Osteoblast (primary cell): Measurements from ENCODE around the gene LRRC25. TPM values are rescaled to one million over a fixed set of nuclear protein-coding genes. Genes with fewer than 3 reads are reported as not detected.

Source experiments
- DNase-seq: peaks from one replicate; pipeline ENCODE4 v3.0.0; 2011; ENCODE audit warnings: low spot score, mixed read lengths; ENCODE audit not compliant: insufficient read length; ENCODE audit errors: missing footprints
- H2AFZ ChIP-seq: 2 replicates; pipeline ENCODE4 v1.6.0; 2011; ENCODE audit warnings: mild to moderate bottlenecking, low read length
- H3K27ac ChIP-seq: 2 replicates; pipeline ENCODE4 v1.5.1; 2011; ENCODE audit warnings: mild to moderate bottlenecking, low read depth, low read length, moderate library complexity
- H3K27me3 ChIP-seq: 2 replicates; pipeline ENCODE4 v1.6.0; 2012; ENCODE audit warnings: mild to moderate bottlenecking, control low read depth, inconsistent platforms, low read length, moderate library complexity; ENCODE audit not compliant: insufficient read depth
- H3K36me3 ChIP-seq: 2 replicates; pipeline ENCODE4 v1.5.1; 2011; ENCODE audit warnings: mild to moderate bottlenecking, low read length, control low read depth, moderate library complexity; ENCODE audit not compliant: insufficient read depth
- H3K4me1 ChIP-seq: 2 replicates; pipeline ENCODE4 v1.5.1; 2011; ENCODE audit warnings: mild to moderate bottlenecking, low read length, control low read depth, moderate library complexity; ENCODE audit not compliant: insufficient read depth
- H3K4me2 ChIP-seq: 2 replicates; pipeline ENCODE4 v1.6.0; 2011; ENCODE audit warnings: mild to moderate bottlenecking, low read length; ENCODE audit not compliant: insufficient read depth
- H3K4me3 ChIP-seq: fragments of 200-600 bp; sonication (generic); 3 replicates; pipeline ENCODE4 v1.5.1; 2012; ENCODE audit warnings: mild to moderate bottlenecking, low read length, inconsistent platforms; ENCODE audit not compliant: insufficient read depth
- H3K79me2 ChIP-seq: 2 replicates; pipeline ENCODE4 v1.6.0; 2012; ENCODE audit warnings: mild to moderate bottlenecking, low read length, control low read depth, inconsistent platforms; ENCODE audit not compliant: insufficient read depth
- H3K9me3 ChIP-seq: 2 replicates; pipeline ENCODE4 v1.5.1; 2011; ENCODE audit warnings: low read depth, low read length, control low read depth
- H4K20me1 ChIP-seq: 2 replicates; pipeline ENCODE4 v1.6.0; 2012; ENCODE audit warnings: mild to moderate bottlenecking, low read length, control low read depth; ENCODE audit not compliant: insufficient read depth
- CTCF ChIP-seq: IDR thresholded peaks from 2 replicates; pipeline ENCODE4 v1.5.1; 2011; ENCODE audit warnings: mild to moderate bottlenecking, low read depth, low read length, moderate library complexity; ENCODE audit errors: extremely low read depth
- total RNA-seq: library from RNA; depleted of rRNA; stranded (reverse); fragments of >200 nt; gene quantifications from 2 replicates; pipeline ENCODE4 v1.2.3, GENCODE V29; 2012

Gene LRRC25
- total RNA-seq, 1 donor, result 1.1 TPM

DNA sequence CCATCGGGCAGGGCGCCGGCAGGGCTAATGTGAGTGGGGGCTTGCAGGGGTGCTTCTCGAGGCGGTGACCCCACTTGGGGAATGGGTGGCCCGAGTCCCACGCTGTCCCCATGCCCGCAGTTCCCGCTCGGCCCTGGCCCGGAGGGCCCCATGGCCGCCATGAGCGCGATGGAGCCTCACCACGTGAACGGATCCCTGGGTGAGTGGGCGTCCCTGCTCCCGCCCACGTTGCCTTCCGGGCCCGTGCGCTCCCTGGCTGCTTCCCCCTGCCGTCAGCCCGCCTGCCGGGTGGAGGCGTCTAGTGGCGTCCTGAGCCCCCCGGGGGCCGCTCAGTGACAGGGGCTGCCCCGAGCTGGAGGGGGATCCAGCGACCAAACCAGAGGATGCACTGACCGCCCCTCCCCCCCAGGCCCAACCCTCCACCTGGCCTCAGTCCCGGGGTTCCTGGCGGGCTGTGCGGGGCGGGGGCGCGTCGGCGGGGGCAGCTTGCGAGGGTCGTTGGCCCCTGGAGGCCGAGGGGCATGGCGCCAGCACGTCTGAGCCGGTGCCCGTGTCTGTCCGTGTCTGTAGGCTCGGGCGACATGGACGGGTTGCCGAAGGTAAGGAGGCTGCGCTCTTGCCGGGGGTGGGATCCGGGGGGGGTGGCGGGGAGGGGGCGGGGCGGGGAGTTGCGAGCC is 35.7 kb upstream of the LRRC25 start:
- peak overlapping the region; percentile 51 for H3K4me3 ChIP-seq
- peaks cover 14% of the 10 kb centered on the region for H3K79me2 ChIP-seq
- TF ChIP-seq CTCF, result no peak
- no peaks in the 10 kb centered on the region for H3K27me3 ChIP-seq
- H3K4me2 ChIP-seq, result peak overlapping the region; percentile 45
- H3K36me3 ChIP-seq, result peaks cover 14% of the 10 kb centered on the region
- peak; percentile 88 for DNase-seq
- peaks cover 9% of the 10 kb centered on the region for H4K20me1 ChIP-seq
- H3K27ac ChIP-seq, result no peak overlapping the region
- no peaks in the 10 kb centered on the region for H3K9me3 ChIP-seq
- peaks cover 20% of the 10 kb centered on the region for H3K4me1 ChIP-seq
- no peak overlapping the region for H2AFZ ChIP-seq

- peaks cover 14% of the 10 kb centered on the region for H3K36me3 ChIP-seq
- peaks cover 20% of the 10 kb centered on the region for H3K79me2 ChIP-seq
- no peaks in the 10 kb centered on the region for H3K9me3 ChIP-seq
- no peak overlapping the region for H2AFZ ChIP-seq
- H3K4me1 ChIP-seq, result peaks cover 16% of the 10 kb centered on the region
- no peak overlapping the region for H3K4me3 ChIP-seq
- TF ChIP-seq CTCF, result no peak
- no peak overlapping the region for H3K27ac ChIP-seq
- H3K4me2 ChIP-seq, result no peak overlapping the region
- peak; percentile 84 for DNase-seq
- no peaks in the 10 kb centered on the region for H3K27me3 ChIP-seq
- peaks cover 12% of the 10 kb centered on the region for H4K20me1 ChIP-seq
These were observed 35.0 kb upstream of the LRRC25 start for GRCh38 chr19:18432275-18433014.

DNA sequence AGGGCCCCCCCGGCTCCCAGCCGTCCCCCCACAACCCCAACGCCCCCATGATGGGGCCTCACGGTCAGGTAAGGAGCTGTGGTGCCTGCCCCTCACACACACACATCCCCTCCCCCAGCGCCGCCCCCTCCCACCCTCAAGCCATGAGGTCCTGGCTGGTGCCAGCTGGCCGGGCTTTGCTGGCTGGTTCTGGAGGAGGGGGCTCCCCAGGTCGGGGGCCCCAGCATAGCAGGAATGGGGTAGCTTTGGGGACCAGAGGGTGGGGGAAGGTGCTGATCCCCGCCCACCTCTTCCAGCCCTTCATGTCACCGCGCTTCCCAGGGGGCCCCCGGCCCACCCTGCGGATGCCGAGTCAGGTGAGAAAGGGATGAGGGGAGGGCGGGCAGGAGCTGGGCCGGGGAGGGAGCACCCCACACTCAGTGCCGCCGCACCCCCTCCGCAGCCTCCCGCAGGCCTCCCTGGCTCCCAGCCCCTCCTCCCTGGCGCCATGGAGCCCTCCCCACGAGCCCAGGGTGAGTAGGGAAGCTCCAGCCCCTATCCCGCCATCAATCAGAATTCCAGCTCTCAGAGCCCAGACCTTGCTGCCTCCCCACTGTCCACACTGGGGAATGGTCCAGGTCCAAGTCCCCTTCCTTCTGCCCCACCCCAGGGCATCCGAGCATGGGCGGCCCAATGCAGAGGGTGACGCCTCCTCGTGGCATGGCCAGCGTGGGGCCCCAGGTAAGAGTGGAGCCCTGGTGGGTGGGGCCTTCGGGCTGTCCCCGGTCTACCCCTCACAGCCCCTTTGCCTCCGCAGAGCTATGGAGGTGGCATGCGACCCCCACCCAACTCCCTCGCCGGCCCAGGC is 34.2 kb upstream of the LRRC25 start:
- H3K4me2 ChIP-seq, result no peak overlapping the region
- no peak for TF ChIP-seq CTCF
- H3K4me3 ChIP-seq, result no peak overlapping the region
- peaks cover 14% of the 10 kb centered on the region for H3K36me3 ChIP-seq
- H3K27me3 ChIP-seq, result no peaks in the 10 kb centered on the region
- no peak overlapping the region for H3K27ac ChIP-seq
- no peak for DNase-seq
- H4K20me1 ChIP-seq, result peaks cover 20% of the 10 kb centered on the region
- H3K9me3 ChIP-seq, result no peaks in the 10 kb centered on the region
- peaks cover 16% of the 10 kb centered on the region for H3K4me1 ChIP-seq
- peaks cover 28% of the 10 kb centered on the region for H3K79me2 ChIP-seq
- no peak overlapping the region for H2AFZ ChIP-seq
